Caco-2 (cell line): Measurements from ENCODE around the gene UBE2A. TPM values are rescaled to one million over a fixed set of nuclear protein-coding genes. Genes with fewer than 3 reads are reported as not detected.

Source experiments
- Bru-seq: library from RNA; stranded (reverse); fragments of 400-500 nt; gene quantifications from one replicate; lab custom pipeline; 2021; lab: Mats Ljungman, UMichigan
- BruChase-seq, 2 experiments: library from RNA; stranded (reverse); fragments of 400-500 nt; gene quantifications; one replicate each; lab custom pipeline; 2021; lab: Mats Ljungman, UMichigan
- BruUV-seq: library from RNA; stranded (reverse); fragments of 400-500 nt; replicated peaks from 2 replicates; lab custom pipeline; 2021; lab: Mats Ljungman, UMichigan
- CTCF ChIA-PET: fragments of 300-600 bp; sonication (Branson Sonifier 250); formaldehyde crosslinking; loops from one replicate; lab custom pipeline; 2022; ENCODE audit warnings: antibody characterized with exemption; lab: Charles Lee
- POLR2A ChIA-PET: fragments of 300-600 bp; sonication (Branson Sonifier 250); formaldehyde crosslinking; loops from one replicate; lab custom pipeline; 2022; ENCODE audit warnings: antibody characterized with exemption; lab: Charles Lee
- DNase-seq, 2 experiments: peaks; one replicate each; pipeline versions ENCODE4 v3.0.0 to v3.0.0-alpha.2; 2020 to 2022
- H3K27me3 ChIP-seq: replicated peaks from 2 replicates; pipeline ENCODE4 v1.6.0; 2011; ENCODE audit warnings: low read length; ENCODE audit not compliant: control insufficient read depth, insufficient read depth
- H3K36me3 ChIP-seq: 2 replicates; pipeline ENCODE4 v1.5.1; 2011; ENCODE audit warnings: low read length; ENCODE audit not compliant: control insufficient read depth, insufficient read depth
- H3K4me1 ChIP-seq: fragments of 250-450 bp; sonication (Bioruptor Pico); 2 replicates; pipeline ENCODE4 v1.5.1; 2020; ENCODE audit warnings: mild to moderate bottlenecking
- H3K4me3 ChIP-seq: 2 replicates; pipeline ENCODE4 v1.5.1; 2011; ENCODE audit warnings: low read depth, mild to moderate bottlenecking, control low read depth, low read length
- H3K9me3 ChIP-seq: fragments of 250-450 bp; sonication (Bioruptor Pico); 2 replicates; pipeline ENCODE4 v1.5.1; 2020; ENCODE audit warnings: mild to moderate bottlenecking, moderate library complexity
- H3K27ac Mint-ChIP-seq: one replicate; pipeline ENCODE4 v1.8.0; 2022; ENCODE audit warnings: mixed read lengths; ENCODE audit not compliant: unreplicated experiment
- H3K27me3 Mint-ChIP-seq: one replicate; pipeline ENCODE4 v1.8.0; 2022; ENCODE audit warnings: mixed read lengths; ENCODE audit not compliant: insufficient read depth, unreplicated experiment
- H3K36me3 Mint-ChIP-seq: one replicate; pipeline ENCODE4 v1.8.0; 2022; ENCODE audit warnings: mild to moderate bottlenecking, mixed read lengths; ENCODE audit not compliant: insufficient read depth, unreplicated experiment
- H3K4me1 Mint-ChIP-seq: one replicate; pipeline ENCODE4 v1.8.0; 2022; ENCODE audit warnings: low read depth, mixed read lengths; ENCODE audit not compliant: unreplicated experiment
- H3K4me3 Mint-ChIP-seq: one replicate; pipeline ENCODE4 v1.8.0; 2022; ENCODE audit warnings: mild to moderate bottlenecking, moderate library complexity, mixed read lengths; ENCODE audit not compliant: unreplicated experiment
- H3K9me3 Mint-ChIP-seq: one replicate; pipeline ENCODE4 v1.8.0; 2022; ENCODE audit warnings: mixed read lengths; ENCODE audit not compliant: unreplicated experiment
- intact Hi-C: fragments of 100-400 bp; cut with micrococcal nuclease; formaldehyde crosslinking; loops from one replicate; pipeline ENCODE4 v1.10.0; 2022; ENCODE audit not compliant: unreplicated experiment
- long read RNA-seq: library from polyadenylated mRNA; stranded (forward); transcript quantifications from one replicate; pipeline ENCODE4 v2.0.0, GENCODE V29; 2022
- total RNA-seq: library from RNA; stranded (reverse); gene quantifications from 2 replicates; pipeline ENCODE4 v1.2.3, GENCODE V29; 2022
- TF ChIP-seq, protein P1 (sequence below), 2 experiments: fragments of 200-600 bp in 1 of 2; IDR thresholded peaks; 1 replicate in 1 of 2; 2 replicates in 1 of 2; pipeline versions ENCODE4 v1.5.1 to v1.8.0; 2011 to 2022; ENCODE audit warnings: antibody characterized with exemption in 1 of 2, control low read depth in 1 of 2, inconsistent platforms in 1 of 2, low read depth in 1 of 2, low read length in 1 of 2, mild to moderate bottlenecking in 1 of 2, moderate library complexity in 1 of 2; ENCODE audit not compliant: insufficient read depth in 1 of 2, severe bottlenecking in 1 of 2, unreplicated experiment in 1 of 2

The UBE2A gene
- total RNA-seq = 49.6 and 52.9 TPM in 2 replicates
- percentile 77 among the genes with signal in this experiment for Bru-seq, nascent RNA
- BruChase-seq, experiment 1, labeled RNA remaining after a 2-hour chase = percentile 87 among the genes with signal in this experiment
- BruChase-seq, experiment 2, labeled RNA remaining after a 6-hour chase = percentile 91 among the genes with signal in this experiment
- long read RNA-seq, transcript UBE2A-207 (5 exons, 934 nt) = minor isoform, 5 of 113 reads
- long read RNA-seq, transcript UBE2A-206 (5 exons, 1,381 nt) = minor isoform, 5 of 113 reads
- long read RNA-seq, transcript UBE2A-202 (6 exons, 1,874 nt) = major isoform, 93 of 113 reads
- long read RNA-seq, partial matches to known transcripts = 1 of 113 reads
- long read RNA-seq, other reads (novel, unspliced or antisense) = 7 of 113 reads

DNA sequence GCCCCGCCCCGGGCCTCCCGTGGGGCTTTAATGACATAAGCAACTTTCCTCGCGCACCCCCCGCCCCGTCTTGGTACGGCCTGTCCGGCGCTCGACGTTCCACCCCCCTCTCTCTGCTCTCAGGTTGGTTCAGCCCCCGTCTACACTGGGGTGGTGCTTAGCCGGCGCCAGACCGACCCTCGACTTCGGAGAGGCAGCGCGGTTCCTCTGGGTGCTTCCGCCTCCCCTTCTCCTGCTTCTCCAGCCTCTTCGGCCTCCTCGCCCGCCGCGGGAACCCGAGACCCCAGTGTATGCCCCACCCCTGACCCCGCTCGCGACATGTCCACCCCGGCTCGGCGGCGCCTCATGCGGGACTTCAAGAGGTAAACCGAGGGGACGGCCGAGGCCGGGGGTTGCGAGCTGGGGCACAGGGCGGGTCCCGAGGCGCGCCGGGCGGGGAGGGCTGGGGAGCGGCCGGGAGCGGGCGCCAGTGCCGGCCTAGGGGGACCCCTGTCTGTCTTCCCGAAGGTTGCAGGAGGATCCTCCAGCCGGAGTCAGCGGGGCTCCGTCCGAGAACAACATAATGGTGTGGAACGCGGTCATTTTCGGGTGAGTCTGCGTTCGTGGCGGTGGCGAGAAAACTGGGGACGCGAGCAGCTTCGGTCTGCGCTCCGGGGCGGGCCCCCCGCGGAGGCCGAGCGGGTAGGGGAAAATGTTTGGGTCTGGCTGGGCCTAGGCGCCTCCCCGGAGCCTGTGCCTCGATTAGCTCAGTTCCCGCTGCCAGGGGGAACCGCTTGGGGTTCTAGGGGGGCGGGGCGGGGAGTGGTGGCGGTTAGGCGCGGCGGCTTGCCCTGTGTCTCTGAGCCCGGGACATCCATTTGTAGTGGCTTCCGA is at the start of gene UBE2A:
Gene UBE2A (plus strand): TSS at position 170 of the 873 bp plus-strand sequence. CDS start 149 bp downstream, at position 319.
- Mint-ChIP-seq H3K4me1 (peaks cover 11% of the 10 kb centered on the region), H3K9me3 (no peaks in the 10 kb centered on the region), H3K27me3 (no peaks in the 10 kb centered on the region), H3K27ac (peak within 1 kb of the TSS; percentile 97), H3K36me3 (peaks cover 13% of the 10 kb centered on the region), H3K4me3 (peak within 1 kb of the TSS; percentile 98)
- H3K27me3 ChIP-seq = no peaks in the 10 kb centered on the region
- TF ChIP-seq, protein P1, sequence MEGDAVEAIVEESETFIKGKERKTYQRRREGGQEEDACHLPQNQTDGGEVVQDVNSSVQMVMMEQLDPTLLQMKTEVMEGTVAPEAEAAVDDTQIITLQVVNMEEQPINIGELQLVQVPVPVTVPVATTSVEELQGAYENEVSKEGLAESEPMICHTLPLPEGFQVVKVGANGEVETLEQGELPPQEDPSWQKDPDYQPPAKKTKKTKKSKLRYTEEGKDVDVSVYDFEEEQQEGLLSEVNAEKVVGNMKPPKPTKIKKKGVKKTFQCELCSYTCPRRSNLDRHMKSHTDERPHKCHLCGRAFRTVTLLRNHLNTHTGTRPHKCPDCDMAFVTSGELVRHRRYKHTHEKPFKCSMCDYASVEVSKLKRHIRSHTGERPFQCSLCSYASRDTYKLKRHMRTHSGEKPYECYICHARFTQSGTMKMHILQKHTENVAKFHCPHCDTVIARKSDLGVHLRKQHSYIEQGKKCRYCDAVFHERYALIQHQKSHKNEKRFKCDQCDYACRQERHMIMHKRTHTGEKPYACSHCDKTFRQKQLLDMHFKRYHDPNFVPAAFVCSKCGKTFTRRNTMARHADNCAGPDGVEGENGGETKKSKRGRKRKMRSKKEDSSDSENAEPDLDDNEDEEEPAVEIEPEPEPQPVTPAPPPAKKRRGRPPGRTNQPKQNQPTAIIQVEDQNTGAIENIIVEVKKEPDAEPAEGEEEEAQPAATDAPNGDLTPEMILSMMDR (IDR thresholded peaks at IDR 0.05; ENCODE audit: insufficient read depth in 1 of 2, low read depth in 1 of 2, low read length in 1 of 2, severe bottlenecking in 1 of 2, unreplicated experiment in 1 of 2) = peak in 1 of 2 experiments; percentile 27
- intact Hi-C loops = loop anchor here (1.0 to 2.0 kb wide), 2 partner anchors 9 to 58 kb away; partner anchors contain the start of gene STEEP1
- no peaks in the 10 kb centered on the region for H3K36me3 ChIP-seq
- H3K9me3 ChIP-seq = no peaks in the 10 kb centered on the region
- CTCF ChIA-PET = interaction anchor here (0.5 to 1.3 kb wide), 4 partner anchors 9 to 154 kb away, joined by 3 to 7 read pairs (median 4); no protein-coding TSS in a partner anchor
- DNase-seq = peak; percentile 91
- no TSS peak for BruUV-seq
- peak within 1 kb of the TSS; percentile 79 for H3K4me3 ChIP-seq
- POLR2A ChIA-PET = interaction anchor here (0.5 to 1.4 kb wide), 5 partner anchors 9 to 244 kb away, joined by 3 to 7 read pairs (median 4); partner anchors contain the start of gene STEEP1
- H3K4me1 ChIP-seq = 0 out of 2 replicates have a peak, but pooled peaks cover 3% of the 10 kb centered on the region

DNA sequence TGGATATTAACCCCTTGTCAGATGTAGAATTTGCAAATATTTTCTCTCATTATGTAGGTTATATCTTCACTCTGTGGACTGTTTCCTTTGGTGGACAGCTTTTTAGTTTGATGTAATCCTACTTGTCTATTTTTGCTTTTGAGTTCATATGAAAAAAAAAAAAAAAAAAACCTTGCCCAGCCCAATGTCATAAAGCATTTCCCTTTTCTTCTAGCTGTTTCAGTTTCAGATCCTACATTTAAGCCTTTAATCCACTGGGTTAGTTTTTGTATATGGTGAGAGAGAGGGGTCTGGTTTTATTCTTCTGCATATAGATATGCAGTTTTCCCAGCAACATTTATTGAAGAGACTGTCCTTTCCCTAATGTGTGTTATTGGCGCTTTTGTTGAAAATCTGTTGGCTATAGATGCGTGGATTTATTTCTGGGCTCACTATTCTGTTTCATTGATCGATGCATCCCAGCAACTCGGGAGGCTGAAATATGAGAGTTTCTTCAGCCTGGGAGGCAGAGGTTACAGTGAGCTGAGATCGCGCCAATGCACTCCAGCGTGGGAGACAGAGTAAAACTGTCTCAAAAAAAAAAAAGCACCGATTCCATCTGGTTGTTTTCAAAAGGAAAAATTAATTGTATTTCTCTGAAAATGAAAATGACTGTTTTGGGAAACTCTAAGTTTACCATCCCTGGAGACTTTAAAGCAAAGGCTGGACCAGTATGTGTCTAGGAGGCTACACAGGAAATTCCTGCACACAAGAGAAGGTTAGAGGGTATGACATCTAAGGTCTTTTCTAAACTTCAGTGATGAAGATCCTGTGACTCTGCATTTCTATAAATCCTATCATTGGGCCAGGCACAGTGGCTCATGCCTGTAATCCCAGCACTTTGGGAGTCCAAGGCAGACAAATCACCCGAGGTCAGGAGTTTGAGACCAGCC is 44.8 kb upstream of the UBE2A start:
- no peaks in the 10 kb centered on the region for H3K27me3 Mint-ChIP-seq
- Histone ChIP-seq H3K4me1 (no peaks in the 10 kb centered on the region), H3K27me3 (no peaks in the 10 kb centered on the region), H3K36me3 (no peaks in the 10 kb centered on the region), H3K9me3 (no peaks in the 10 kb centered on the region), H3K4me3 (no peak overlapping the region)
- no peak overlapping the region for H3K27ac Mint-ChIP-seq
- ChIA-PET CTCF (interaction anchor here (1.0 kb wide), 1 partner anchor 11 kb away, joined by 3 read pairs; no protein-coding TSS in a partner anchor), POLR2A (no interaction called here)
- H3K4me1 Mint-ChIP-seq = no peaks in the 10 kb centered on the region
- H3K9me3 Mint-ChIP-seq = no peaks in the 10 kb centered on the region
- TF ChIP-seq, protein P1 (IDR thresholded peaks at IDR 0.05; ENCODE audit: insufficient read depth in 1 of 2, low read depth in 1 of 2, low read length in 1 of 2, severe bottlenecking in 1 of 2, unreplicated experiment in 1 of 2) = no peak
- no peak for DNase-seq
- no peaks in the 10 kb centered on the region for H3K36me3 Mint-ChIP-seq
- H3K4me3 Mint-ChIP-seq = no peak overlapping the region
- BruUV-seq = no TSS peak
- intact Hi-C loops = no loop called here
